ENCODE measurements around the gene MTIF2. TPM values are rescaled to one million over a fixed set of nuclear protein-coding genes. Genes with fewer than 3 reads are reported as not detected.
"Not testable (repeated sequence)": the region's sequence is repeated elsewhere in the genome, so short reads cannot be mapped to it uniquely, and the experiment has no call there.

Gene MTIF2
- total RNA-seq, 1 experiment from 2014 or later = 34.3 TPM

- BruUV-seq (replicated peaks) = TSS peak; percentile 88
- intact Hi-C loops (cut with micrococcal nuclease; ENCODE audit: unreplicated experiment) = no loop called here
- no peak for TF ChIP-seq CTCF (IDR thresholded peaks at IDR 0.05; ENCODE audit: unreplicated experiment)
- Mint-ChIP-seq H3K4me1 (ENCODE audit: low read depth, unreplicated experiment) (no peaks in the 10 kb centered on the region), H3K4me3 (ENCODE audit: low read depth, unreplicated experiment) (peak overlapping the region; percentile 66), H3K36me3 (ENCODE audit: insufficient read depth, unreplicated experiment) (peaks cover 27% of the 10 kb centered on the region), H3K27ac (ENCODE audit: unreplicated experiment) (peak overlapping the region; percentile 64), H3K27me3 (ENCODE audit: unreplicated experiment) (no peaks in the 10 kb centered on the region), H3K9me3 (ENCODE audit: low read depth, unreplicated experiment) (no peaks in the 10 kb centered on the region)
- no peak for DNase-seq
- CTCF ChIA-PET = no interaction called here
These were observed 587 bp upstream of the MTIF2 start for GRCh38 chr2:55269645-55269990.

DNA sequence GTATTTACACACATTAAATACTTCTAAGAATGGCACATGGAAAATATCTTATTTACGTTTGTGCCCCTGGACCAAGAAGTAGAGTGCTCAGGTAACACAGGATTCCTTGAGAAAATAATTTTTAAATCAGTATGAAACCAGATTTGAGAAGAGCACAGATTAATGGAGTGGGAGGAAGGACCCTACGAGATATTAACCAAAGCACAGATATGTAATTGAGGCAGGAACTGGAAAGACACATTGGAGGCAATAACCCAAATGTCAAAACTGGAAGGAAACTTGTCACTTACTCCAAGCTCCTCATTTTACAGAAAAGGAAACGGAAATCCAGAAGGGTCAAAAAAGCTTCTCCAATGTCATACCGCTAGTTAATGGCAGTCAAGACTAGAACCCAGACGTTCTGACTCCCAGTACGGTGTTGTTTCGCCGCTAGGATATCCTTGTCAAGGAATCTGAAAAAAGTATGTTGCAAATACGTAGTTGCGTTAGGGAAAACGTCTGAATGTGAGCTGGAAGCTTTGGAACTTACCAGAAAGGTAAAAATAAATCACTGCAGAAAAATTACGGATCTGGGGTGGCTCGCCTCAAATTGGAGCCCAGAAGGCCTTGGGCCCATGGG, 634 bp downstream of the MTIF2 start:
- CTCF ChIA-PET = interaction anchor here (0.6 kb wide), 1 partner anchor 156 kb away, joined by 7 read pairs; no protein-coding TSS in a partner anchor
- Mint-ChIP-seq H3K9me3 (ENCODE audit: low read depth, unreplicated experiment) (no peaks in the 10 kb centered on the region), H3K36me3 (ENCODE audit: insufficient read depth, unreplicated experiment) (peaks cover 27% of the 10 kb centered on the region), H3K4me1 (ENCODE audit: low read depth, unreplicated experiment) (no peaks in the 10 kb centered on the region), H3K27ac (ENCODE audit: unreplicated experiment) (peak overlapping the region; percentile 64), H3K27me3 (ENCODE audit: unreplicated experiment) (no peaks in the 10 kb centered on the region), H3K4me3 (ENCODE audit: low read depth, unreplicated experiment) (peak overlapping the region; percentile 66)
- TF ChIP-seq CTCF (IDR thresholded peaks at IDR 0.05; ENCODE audit: unreplicated experiment) = no peak
- DNase-seq = no peak
- intact Hi-C loops (cut with micrococcal nuclease; ENCODE audit: unreplicated experiment) = no loop called here
- BruUV-seq (replicated peaks) = no TSS peak

DNA sequence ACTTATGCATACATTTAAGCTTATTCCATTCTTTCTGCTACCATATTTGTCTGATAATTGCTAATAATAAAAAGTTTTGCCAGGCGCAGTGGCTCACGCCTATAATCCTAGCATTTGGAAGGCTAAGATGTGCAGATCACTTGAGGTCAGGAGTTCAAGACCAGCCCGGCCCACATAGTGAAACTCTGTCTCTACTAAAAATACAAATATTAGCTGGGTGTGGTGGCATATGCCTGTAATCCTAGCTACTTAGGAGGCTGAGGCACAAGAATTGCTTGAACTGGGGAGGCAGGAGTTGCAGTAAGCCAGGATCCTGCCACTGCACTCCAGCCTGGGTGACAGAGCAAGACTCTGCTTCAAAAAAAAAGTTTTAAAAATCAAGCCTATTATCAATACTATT, 9.4 kb downstream of the MTIF2 start:
- peaks cover 26% of the 10 kb centered on the region for H3K36me3 Mint-ChIP-seq (ENCODE audit: insufficient read depth, unreplicated experiment)

DNA sequence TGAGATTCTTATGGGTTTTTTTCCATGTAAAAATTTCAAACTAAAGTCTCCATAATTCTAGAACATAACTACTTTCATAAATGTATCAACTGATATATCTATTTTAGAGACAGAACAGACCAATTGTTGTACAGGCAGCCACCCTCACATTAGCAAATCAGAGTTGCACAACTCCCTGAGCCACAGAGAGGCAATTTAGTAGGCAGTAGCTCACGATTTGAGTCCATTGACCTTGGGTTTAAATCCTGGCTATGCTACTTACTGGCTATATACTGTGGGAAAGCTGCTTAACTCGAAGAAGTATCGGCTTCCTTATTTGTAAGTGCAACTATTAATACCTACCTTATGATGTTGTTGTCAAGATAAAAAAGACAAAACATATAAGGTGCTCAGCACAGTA, 16.2 kb downstream of the MTIF2 start:
- H3K4me1 Mint-ChIP-seq (ENCODE audit: low read depth, unreplicated experiment) = no peaks in the 10 kb centered on the region
- no peak overlapping the region for H3K27ac Mint-ChIP-seq (ENCODE audit: unreplicated experiment)
- no peaks in the 10 kb centered on the region for H3K27me3 Mint-ChIP-seq (ENCODE audit: unreplicated experiment)
- intact Hi-C loops (cut with micrococcal nuclease; ENCODE audit: unreplicated experiment) = no loop called here
- TF ChIP-seq CTCF (IDR thresholded peaks at IDR 0.05; ENCODE audit: unreplicated experiment) = no peak
- peaks cover 8% of the 10 kb centered on the region for H3K36me3 Mint-ChIP-seq (ENCODE audit: insufficient read depth, unreplicated experiment)
- no peak for DNase-seq
- H3K4me3 Mint-ChIP-seq (ENCODE audit: low read depth, unreplicated experiment) = no peak overlapping the region
- no peaks in the 10 kb centered on the region for H3K9me3 Mint-ChIP-seq (ENCODE audit: low read depth, unreplicated experiment)
- BruUV-seq (replicated peaks) = no TSS peak
- CTCF ChIA-PET = no interaction called here

More for the DNA sequence above, 9.4 kb downstream of the MTIF2 start:
- H3K4me3 Mint-ChIP-seq (ENCODE audit: low read depth, unreplicated experiment); H3K27ac Mint-ChIP-seq (ENCODE audit: unreplicated experiment); H3K27me3 Mint-ChIP-seq (ENCODE audit: unreplicated experiment); intact Hi-C loops (cut with micrococcal nuclease; ENCODE audit: unreplicated experiment); H3K4me1 Mint-ChIP-seq (ENCODE audit: low read depth, unreplicated experiment); DNase-seq; H3K9me3 Mint-ChIP-seq (ENCODE audit: low read depth, unreplicated experiment); BruUV-seq (replicated peaks): not testable (repeated sequence)
- CTCF ChIA-PET = interaction anchor here (0.7 kb wide), 1 partner anchor 438 kb away, joined by 3 read pairs; no protein-coding TSS in a partner anchor

DNA sequence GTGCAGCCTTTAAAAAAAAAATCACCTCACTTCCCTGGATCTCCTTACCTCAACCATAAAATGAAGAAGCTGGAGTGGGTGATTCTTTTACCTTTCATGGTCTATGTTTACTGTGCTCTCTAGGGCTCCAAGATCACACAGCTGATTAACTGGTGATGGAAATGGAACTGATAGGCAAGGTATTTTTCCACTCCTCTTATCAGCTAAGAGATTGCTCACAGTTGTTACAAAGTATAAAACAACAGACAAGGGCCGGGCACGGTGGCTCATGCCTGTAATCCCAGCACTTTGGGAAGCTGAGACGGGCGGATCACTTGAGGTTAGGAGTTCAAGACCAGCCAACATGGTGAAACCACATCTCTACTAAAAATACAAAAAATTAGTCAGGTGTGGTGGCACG, 22.0 kb downstream of the MTIF2 start:
- intact Hi-C loops (cut with micrococcal nuclease; ENCODE audit: unreplicated experiment) = no loop called here
- Mint-ChIP-seq H3K27me3 (ENCODE audit: unreplicated experiment) (no peaks in the 10 kb centered on the region), H3K4me1 (ENCODE audit: low read depth, unreplicated experiment) (no peaks in the 10 kb centered on the region), H3K27ac (ENCODE audit: unreplicated experiment) (no peak overlapping the region), H3K9me3 (ENCODE audit: low read depth, unreplicated experiment) (no peaks in the 10 kb centered on the region), H3K4me3 (ENCODE audit: low read depth, unreplicated experiment) (no peak overlapping the region), H3K36me3 (ENCODE audit: insufficient read depth, unreplicated experiment) (peaks cover 9% of the 10 kb centered on the region)
- CTCF ChIA-PET = interaction anchor here (0.6 kb wide), 1 partner anchor 358 kb away, joined by 4 read pairs; no protein-coding TSS in a partner anchor
- BruUV-seq (replicated peaks) = no TSS peak
- TF ChIP-seq CTCF (IDR thresholded peaks at IDR 0.05; ENCODE audit: unreplicated experiment) = no peak
- DNase-seq = no peak

Data from Calu3 (cell line).